ENCODE measurements around the gene FOXD1. TPM values are rescaled to one million over a fixed set of nuclear protein-coding genes. Genes with fewer than 3 reads are reported as not detected.
"Not testable (repeated sequence)": the region's sequence is repeated elsewhere in the genome, so short reads cannot be mapped to it uniquely, and the experiment has no call there.

The FOXD1 gene
- total and polyA plus RNA-seq, 11 donors: 0.06 to 0.18 TPM; not detected in 9

DNA sequence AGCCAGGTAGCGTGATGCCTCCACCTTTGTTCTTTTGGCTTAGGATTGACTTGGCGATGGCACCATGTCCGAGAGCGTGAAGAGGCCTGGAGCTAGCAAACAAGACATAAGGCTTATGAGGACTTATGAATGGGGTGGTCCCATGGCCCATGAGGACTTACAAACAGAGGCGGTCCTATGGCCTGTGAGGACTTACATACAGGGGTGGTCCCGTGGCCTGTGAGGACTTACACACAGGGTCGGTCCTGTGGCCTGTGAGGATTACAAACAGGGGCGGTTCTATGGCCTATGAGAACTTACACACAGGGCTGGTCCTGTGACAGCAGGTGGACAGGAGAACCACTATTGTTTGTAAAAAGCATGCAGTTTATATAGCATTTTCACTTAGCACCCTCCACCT is 21.3 kb upstream of the FOXD1 start:
- H3K9me3 ChIP-seq: no peaks in the 10 kb centered on the region
- intact Hi-C loops (cut with DNase I): no loop called here
- DNase-seq (no peak), ATAC-seq (no peak)
- H3K27ac ChIP-seq: no peak overlapping the region
- H3K4me3 ChIP-seq: no peak overlapping the region
- H3K27me3 ChIP-seq: no peaks in the 10 kb centered on the region
- no peak for TF ChIP-seq POLR2A (IDR thresholded peaks at IDR 0.05)
- TF ChIP-seq, protein P1, sequence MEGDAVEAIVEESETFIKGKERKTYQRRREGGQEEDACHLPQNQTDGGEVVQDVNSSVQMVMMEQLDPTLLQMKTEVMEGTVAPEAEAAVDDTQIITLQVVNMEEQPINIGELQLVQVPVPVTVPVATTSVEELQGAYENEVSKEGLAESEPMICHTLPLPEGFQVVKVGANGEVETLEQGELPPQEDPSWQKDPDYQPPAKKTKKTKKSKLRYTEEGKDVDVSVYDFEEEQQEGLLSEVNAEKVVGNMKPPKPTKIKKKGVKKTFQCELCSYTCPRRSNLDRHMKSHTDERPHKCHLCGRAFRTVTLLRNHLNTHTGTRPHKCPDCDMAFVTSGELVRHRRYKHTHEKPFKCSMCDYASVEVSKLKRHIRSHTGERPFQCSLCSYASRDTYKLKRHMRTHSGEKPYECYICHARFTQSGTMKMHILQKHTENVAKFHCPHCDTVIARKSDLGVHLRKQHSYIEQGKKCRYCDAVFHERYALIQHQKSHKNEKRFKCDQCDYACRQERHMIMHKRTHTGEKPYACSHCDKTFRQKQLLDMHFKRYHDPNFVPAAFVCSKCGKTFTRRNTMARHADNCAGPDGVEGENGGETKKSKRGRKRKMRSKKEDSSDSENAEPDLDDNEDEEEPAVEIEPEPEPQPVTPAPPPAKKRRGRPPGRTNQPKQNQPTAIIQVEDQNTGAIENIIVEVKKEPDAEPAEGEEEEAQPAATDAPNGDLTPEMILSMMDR (IDR thresholded peaks at IDR 0.05): no peak
- peaks cover 0 to 1% (median 0%) of the 10 kb centered on the region in 12 donors for H3K4me1 ChIP-seq
- WGBS, 4 donors: 91 to 99% (median 95%) methylated on average over 8 of the region's 8 CpGs
- no peaks in the 10 kb centered on the region for H3K36me3 ChIP-seq

DNA sequence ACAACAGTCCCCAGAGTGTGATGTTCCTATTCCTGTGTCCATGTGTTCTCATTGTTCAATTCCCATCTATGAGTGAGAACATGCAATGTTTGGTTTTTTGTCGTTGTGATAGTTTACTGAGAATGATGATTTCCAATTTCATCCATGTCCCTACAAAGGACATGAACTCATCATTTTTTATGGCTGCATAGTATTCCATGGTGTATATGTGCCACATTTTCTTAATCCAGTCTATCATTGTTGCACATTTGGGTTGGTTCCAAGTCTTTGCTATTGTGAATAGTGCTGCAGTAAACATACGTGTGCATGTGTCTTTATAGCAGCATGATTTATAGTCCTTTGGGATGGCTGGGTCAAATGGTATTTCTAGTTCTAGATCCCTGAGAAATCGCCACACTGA is 20.1 kb upstream of the FOXD1 start:
- intact Hi-C loops (cut with DNase I); DNase-seq; H3K36me3 ChIP-seq; H3K9me3 ChIP-seq; ATAC-seq; H3K4me3 ChIP-seq; H3K27ac ChIP-seq; H3K27me3 ChIP-seq: not testable (repeated sequence)
- 87 to 93% (median 91%) methylated on average over 3 of the region's 3 CpGs for WGBS, 4 donors
- H3K4me1 ChIP-seq: peaks cover 0 to 12% (median 0%) of the 10 kb centered on the region in 12 donors

DNA sequence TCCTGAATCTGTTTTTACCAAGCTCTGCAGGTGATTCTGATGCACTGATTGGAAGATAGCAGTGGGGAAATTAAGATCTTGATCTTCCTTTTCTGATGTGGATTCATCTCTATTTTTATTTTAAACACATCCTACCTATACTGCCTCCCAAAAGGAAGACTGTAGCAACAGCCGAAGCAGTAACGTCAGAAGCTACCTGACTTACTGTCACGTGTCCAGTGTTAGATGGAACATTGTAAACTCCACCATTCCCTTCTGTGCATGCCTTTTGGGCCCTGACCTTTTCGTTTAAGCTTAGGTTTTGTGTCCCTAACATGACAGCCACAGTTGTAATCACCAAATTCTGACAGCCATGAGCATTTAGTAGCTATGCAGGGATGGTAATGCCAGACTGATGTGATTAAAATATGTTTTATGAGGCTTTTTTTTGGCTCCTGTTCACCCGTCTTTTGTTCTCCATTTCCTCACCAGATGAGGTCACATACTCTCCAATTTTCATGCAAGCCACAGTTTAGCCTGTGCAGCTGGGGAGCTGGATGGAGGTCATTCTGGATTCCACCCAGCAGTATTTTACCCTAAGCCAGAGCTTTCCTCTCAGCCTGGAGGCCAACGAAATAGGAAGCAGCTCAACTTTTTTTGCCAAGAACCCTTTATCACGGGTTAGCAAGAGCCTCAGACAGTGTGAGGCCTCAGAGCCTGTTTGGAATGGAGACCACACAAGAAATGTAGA is 15.6 kb upstream of the FOXD1 start:
- WGBS, 4 donors: 39 to 52% (median 43%) methylated on average over 7 of the region's 7 CpGs
- intact Hi-C loops (cut with DNase I): no loop called here
- no peak for TF ChIP-seq POLR2A (IDR thresholded peaks at IDR 0.05)
- TF ChIP-seq, protein P1 (IDR thresholded peaks at IDR 0.05): no peak
- peak; percentile 58 to 95 (median 92) for ATAC-seq
- Histone ChIP-seq H3K27ac (peak overlapping the region in 1 of 12 donors; percentile 18), H3K9me3 (no peaks in the 10 kb centered on the region), H3K27me3 (peaks cover 0 to 17% (median 0%) of the 10 kb centered on the region in 9 donors), H3K4me3 (no peak overlapping the region), H3K36me3 (no peaks in the 10 kb centered on the region), H3K4me1 (peaks cover 0 to 12% (median 0%) of the 10 kb centered on the region in 12 donors)
- peak in 4 of 5 donors; percentile 29 to 45 (median 38) for DNase-seq

DNA sequence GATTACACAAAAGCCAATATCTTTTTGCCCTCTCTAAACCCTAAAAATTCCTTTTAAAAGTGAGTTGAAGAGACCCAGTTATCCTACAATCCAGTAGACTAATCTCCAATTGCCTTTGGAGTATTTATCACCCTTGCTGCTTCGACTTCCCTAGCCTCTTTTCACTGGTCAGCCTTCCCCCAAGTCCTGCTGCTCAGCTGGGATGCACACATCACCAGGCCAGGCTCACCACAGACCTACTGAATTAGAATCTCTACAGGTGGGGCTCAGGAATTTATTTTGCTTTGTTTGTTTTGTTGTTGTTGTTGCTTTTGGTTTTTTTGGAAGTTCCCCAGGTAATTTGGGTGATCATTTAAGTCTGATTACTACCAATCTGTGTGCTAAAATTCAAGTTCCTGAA is 11.6 kb upstream of the FOXD1 start:
- peaks cover 0 to 53% (median 7%) of the 10 kb centered on the region in 9 donors for H3K27me3 ChIP-seq
- WGBS, 4 donors: 58 to 71% (median 65%) methylated on average over 1 of the region's 1 CpG
- H3K9me3 ChIP-seq: peaks cover 0 to 2% (median 0%) of the 10 kb centered on the region in 12 donors
- peaks cover 0 to 12% (median 0%) of the 10 kb centered on the region in 12 donors for H3K4me1 ChIP-seq
- TF ChIP-seq POLR2A (IDR thresholded peaks at IDR 0.05): no peak
- TF ChIP-seq, protein P1 (IDR thresholded peaks at IDR 0.05): no peak
- no peak overlapping the region for H3K4me3 ChIP-seq
- DNase-seq (no peak), ATAC-seq (no peak)
- intact Hi-C loops (cut with DNase I): no loop called here
- H3K27ac ChIP-seq: no peak overlapping the region
- H3K36me3 ChIP-seq: no peaks in the 10 kb centered on the region

Data from heart left ventricle (tissue), 16 donors.